GM19463 (cell line): Measurements from ENCODE around the gene FHOD3.

Experiments
- ATAC-seq: cut with Tn5 transposase; IDR thresholded peaks from one replicate; pipeline ENCODE4 v1.9.1; 2021; ENCODE audit warnings: mild to moderate bottlenecking, moderate library complexity; ENCODE audit not compliant: unreplicated experiment

The FHOD3 gene

GRCh38 chr18:36580266-36580665 lies 282.8 kb downstream of the FHOD3 start:
- no peak for ATAC-seq

DNA sequence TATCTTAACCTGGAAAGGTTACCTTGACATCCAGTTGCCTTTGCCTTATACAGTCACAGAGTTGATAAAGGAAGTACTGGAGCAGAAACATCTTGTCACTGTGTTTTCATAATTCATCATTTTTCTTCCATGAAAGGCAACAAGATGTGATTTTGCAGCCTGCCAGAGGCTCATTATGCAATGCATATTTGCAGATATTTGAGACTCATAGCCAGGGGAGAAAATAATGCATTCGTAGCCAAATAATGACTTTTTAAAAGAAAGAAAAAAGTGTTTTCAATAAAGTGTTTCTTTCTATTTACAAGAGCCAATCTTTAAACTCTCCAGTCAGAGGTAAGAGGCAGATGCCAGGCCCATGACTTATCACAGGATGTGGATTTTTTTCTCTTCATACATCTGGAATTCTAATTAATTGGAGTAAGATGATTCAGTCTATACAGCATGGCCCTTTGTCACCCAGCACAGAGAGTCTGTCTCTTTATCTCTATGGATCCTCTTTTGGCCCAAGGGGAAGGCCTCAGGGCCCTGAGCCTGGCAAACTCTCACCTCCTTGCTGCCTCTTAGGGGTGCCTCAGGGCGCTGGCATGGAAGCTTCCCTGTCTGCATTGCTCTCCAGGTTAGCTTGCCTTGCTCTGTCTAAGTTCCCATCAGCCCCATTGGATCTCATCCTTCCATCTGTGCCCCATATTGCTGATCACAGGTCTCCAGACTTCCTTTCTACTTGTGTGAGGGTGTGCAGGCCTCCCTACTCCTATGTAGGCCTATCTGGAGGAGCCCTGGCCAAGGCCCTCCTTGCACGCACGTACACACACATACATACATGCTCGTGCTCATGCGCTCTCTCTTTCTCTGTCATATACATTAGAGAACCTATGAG lies 283.6 kb downstream of the FHOD3 start:
- ATAC-seq: no peak

DNA sequence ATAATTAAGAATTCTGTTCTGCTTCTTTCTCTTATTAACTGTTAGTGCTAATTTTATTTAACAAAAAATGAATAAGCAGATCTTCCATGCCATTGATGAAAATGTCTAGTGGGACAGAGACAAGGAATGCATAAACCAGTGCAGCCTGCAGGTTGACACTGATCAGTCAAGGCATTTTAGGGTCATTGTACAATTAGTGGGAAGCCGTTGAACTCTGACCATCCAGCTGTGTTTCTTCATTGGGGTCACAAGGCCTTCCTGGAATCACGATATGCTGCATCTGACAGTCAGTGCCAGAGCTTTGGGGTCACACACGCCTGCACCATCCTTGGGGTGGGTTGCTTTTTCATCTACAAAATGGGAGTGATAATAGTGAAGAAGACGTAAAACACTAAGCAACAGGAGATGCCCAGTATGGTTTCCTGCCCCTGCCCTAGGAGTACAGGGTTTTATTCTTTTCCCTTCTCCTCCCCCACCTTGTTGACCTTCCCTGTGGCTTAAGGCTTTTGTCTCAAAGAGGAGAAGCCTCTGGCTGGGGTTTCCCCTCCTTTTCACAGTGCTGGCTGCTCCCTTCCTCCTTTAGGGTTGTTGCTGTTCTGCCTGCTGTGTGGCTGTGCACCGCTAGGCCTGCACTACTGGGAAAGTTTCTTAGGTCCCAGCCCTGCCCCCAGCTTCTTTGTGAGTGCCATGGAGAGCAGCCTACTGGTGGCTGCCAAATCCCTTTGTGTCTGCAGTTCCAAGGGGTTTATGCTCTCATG lies 285.7 kb downstream of the FHOD3 start:
- peak; percentile 79 for ATAC-seq

DNA sequence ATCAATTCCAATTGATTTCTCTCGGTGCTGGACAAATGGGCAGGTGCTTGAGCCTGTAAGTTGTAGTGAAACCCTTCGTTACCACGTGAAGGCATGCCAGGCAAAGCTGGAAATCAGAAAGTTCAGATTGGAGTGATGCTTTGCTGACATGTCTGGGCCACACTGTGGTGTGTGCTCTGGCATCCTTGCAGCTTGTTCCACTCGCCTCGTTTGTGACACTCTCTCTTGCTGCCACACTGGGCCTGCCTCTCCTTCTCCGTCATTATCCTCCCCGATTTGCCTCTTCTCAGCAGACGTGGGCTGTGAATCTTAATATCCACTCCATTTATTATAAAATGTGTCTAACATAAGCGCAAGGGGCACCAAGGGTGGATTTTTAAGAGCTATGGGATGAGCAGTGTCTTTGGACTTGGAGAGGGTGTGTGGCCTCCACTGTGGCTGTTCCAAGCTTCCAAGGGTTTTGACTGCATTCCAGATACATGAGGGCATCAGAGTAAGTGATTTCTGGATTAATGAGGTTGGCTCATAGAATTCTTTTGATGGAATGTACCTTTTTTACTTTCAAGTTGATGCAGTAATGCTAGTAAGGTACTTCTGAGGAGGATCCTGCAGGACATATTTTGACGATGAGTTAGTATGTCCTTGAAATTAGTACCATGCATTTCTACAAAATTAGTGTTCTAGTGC lies 292.5 kb downstream of the FHOD3 start:
- ATAC-seq: no peak

DNA sequence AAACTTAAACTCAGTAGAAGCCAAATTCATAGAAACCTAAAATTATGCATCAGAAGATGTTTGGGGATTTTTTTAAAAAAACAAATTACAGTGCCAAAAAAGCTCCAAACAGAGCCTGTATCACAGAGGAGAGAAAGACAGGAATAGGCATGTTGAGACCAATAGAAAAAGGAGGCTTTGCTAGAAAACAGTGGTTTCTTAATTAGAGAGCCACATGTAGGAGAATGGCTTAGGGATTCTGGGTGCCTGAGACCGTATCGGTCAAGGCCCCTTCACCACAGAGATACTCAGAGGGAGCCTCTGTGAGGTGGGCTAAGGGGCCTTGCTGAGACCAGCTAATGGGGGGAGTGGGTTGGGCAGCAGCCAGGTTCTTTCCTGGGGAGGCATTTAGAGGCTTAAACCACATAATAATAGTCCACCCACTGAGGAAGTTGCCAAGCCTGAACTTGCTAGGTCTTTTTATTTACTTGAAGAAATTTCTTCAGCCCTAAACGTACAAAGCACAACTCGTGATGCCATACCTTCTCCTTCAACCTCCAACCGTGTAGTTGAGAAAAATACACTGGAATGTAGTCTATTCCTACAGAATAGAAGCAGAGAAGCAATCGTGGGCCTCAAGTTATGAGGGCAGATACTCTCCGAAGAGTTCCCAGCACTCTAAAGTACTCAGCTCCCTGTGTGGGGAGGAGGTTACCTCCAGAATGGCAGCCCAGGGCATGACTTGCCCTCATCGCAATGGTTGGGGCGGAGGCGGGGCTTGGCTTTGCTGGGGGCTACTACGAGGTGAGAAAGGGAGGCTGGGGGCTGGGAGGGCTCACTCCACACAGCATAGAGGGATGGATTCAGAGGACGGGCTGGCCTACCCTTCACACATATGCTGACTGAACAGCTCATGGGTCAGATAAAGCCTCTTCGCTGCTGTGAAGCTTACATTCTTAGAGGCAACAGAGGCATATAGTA lies 293.4 kb downstream of the FHOD3 start:
- no peak for ATAC-seq

GRCh38 chr18:36592282-36592681 lies 294.8 kb downstream of the FHOD3 start:
- no peak for ATAC-seq

DNA sequence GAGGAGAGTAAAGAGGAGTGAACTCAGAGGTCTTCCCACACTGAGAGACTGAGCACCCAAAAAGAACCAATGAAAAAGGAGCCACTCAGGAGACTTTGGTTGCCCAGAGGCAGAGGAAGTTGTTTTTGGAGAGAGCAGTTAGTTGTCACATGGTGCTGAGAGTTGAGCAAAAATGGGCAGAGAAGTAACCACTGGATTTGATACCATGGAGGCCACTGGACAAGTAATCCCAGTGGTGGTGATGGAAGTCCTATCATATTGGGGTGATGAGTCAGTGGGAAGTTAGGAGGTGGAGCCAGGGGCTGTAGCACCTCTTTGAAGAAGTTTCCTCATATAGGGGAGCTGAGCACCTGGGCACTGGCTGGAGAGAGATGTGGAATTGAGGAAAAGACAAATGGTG lies 295.5 kb downstream of the FHOD3 start:
- no peak for ATAC-seq

DNA sequence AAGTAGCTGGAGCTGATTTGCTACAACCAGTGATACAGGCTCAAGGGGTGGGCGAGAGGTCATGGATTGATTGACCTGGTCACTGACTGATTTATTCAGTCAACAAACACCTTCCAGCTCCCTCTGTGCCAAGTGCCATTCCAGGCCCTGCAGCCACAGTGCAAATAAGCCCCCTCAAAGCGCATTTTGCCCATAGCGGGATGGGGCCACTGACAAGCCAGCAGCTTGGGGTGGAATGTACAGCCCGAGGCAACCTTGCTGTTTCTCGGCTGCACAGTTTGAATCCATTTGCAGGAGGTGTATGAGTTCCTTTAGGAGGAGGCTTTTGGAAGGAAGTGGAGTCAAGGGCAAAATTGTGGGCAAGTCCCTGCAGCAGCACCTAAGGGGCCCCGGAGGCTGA lies 296.1 kb downstream of the FHOD3 start:
- no peak for ATAC-seq

- no peak for ATAC-seq
These were observed 297.1 kb downstream of the FHOD3 start for GRCh38 chr18:36594621-36595020.

DNA sequence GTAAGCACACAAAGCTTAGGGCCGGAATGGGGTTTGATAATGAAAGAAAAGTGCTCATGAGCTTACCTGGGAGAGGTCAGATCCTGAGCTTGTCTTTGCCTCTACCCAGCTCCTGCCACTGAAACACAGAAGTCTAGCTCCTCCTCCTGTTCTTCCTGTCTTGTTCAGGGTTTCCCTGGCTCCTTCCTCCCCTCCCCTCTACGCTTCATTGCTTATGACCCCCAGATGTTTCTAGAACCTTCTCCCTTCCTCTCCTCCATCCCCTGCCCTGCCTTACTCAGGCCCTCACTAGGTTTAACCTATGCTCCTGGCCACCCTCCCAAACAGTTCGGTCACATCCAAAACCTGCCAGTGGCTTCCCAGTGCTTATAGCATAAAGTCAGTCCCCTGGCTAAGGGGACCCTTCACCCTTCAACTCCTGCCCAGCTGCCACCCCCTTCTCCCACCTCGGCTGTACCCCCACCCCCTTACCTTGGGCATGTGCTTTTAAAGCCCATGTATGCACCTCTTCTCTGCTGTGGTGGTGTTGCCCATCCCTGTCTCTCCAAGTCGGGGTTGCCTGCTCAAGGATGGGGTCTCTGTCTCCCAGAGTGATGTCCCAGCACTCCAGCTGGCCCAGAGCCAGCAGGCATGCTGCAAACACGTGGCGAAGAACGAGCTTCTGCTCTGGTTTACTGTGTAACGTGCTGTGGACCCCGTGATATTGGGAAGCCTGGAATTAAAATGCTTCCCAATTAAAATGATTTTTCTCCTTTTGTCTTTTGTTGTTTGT lies 297.7 kb downstream of the FHOD3 start:
- no peak for ATAC-seq

- no peak for ATAC-seq
These were observed 298.3 kb downstream of the FHOD3 start for GRCh38 chr18:36595818-36596215.

- ATAC-seq: no peak
These were observed 300.1 kb downstream of the FHOD3 start for GRCh38 chr18:36597636-36598035.

DNA sequence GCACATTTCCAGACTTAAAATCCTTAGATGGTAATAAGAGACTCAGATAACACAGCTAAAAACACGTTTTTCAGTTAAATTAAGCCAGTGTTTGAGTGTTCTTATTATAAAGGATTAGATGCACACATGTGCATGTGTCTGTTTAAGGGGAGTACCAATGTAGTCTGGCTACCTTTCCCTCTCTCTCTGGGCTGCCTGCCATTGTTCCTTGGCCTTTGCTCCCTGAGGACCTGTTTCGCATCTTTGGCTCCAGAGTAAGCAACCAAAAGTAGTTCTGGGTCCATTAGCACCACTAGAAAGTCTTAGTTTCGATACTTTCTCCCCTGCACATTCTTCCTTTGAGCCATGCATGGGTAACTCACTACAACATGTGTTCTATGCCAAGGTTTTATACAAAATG lies 303.0 kb downstream of the FHOD3 start:
- no peak for ATAC-seq

GRCh38 chr18:36601316-36601715 lies 303.8 kb downstream of the FHOD3 start:
- no peak for ATAC-seq

DNA sequence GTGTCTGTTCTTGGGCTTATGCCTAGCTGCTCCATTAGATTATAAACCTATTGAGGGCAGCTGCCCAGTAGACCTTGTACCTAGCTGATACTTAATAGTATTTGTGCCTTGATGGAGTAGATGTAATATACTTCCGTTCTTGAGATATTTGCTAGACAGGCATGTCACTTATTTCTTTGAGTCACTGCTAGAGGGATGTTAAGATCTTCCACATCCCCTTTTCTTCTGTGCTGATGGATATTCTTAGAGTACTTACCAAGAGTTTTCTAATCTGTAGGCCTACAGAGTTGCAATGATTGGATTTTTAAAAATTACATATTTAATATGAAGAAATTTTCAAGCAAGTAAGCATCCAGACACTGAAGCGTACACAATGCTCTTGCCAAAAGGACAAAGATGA lies 304.6 kb downstream of the FHOD3 start:
- ATAC-seq: no peak

GRCh38 chr18:36602620-36603019 lies 305.1 kb downstream of the FHOD3 start:
- ATAC-seq: no peak

GRCh38 chr18:36608107-36608506 lies 310.6 kb downstream of the FHOD3 start:
- no peak for ATAC-seq

DNA sequence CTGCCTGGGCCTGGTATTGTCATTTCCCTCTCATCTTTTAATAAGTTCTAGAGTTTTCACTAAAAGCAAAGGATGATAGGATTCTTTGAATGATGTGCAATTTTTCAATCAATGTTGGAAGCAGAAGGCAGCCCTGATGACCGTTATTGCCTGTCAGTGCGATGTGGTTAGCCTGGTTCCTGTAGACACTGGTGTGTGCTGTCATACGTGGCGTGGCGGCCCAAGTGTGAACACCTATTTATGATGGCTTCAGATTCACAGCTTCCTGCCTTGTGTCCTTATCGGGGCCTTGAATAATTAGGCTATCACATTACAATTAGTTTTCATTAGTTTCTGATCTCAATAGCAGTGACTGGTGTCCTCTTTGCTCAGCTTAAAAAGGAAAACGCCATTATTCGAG lies 312.7 kb downstream of the FHOD3 start:
- no peak for ATAC-seq

GRCh38 chr18:36610661-36611060 lies 313.1 kb downstream of the FHOD3 start:
- ATAC-seq: no peak

GRCh38 chr18:36613069-36613468 lies 315.6 kb downstream of the FHOD3 start:
- ATAC-seq: no peak
